HG03045 (cell line): ENCODE measurements around the gene PYGO2.
A peak's percentile ranks its signal among the peaks of the same experiment; 100 is the strongest.
"Not testable (repeated sequence)": the region's sequence is repeated elsewhere in the genome, so short reads cannot be mapped to it uniquely, and the experiment has no call there.

Experiments
- ATAC-seq: cut with Tn5 transposase; IDR thresholded peaks from one replicate; pipeline ENCODE4 v1.9.1; 2021; ENCODE audit warnings: mild to moderate bottlenecking, moderate library complexity; ENCODE audit not compliant: unreplicated experiment

PYGO2 gene

GRCh38 chr1:154982341-154982740, 20.8 kb upstream of the PYGO2 start:
- no peak for ATAC-seq

GRCh38 chr1:154978360-154978759, 16.8 kb upstream of the PYGO2 start:
- no peak for ATAC-seq

- not testable (repeated sequence) for ATAC-seq
Measured at GRCh38 chr1:154977762-154978161, 16.2 kb upstream of the PYGO2 start.

- no peak for ATAC-seq
Measured at GRCh38 chr1:154975409-154976059, 14.0 kb upstream of the PYGO2 start.

GRCh38 chr1:154974808-154975408, 13.3 kb upstream of the PYGO2 start:
- peak; percentile 52 for ATAC-seq

- ATAC-seq: peak; percentile 70
Measured at GRCh38 chr1:154974102-154974807, 12.7 kb upstream of the PYGO2 start, which contains the start of gene CKS1B. TSS of gene CKS1B (plus strand) at chr1:154974681. CDS start at chr1:154974746, 65 bp downstream.

- ATAC-seq: no peak
Measured at GRCh38 chr1:154973344-154974101, 11.9 kb upstream of the PYGO2 start.

GRCh38 chr1:154972517-154973343, 11.1 kb upstream of the PYGO2 start:
- ATAC-seq: no peak

- no peak for ATAC-seq
Measured at GRCh38 chr1:154972213-154972516, 10.6 kb upstream of the PYGO2 start.

- ATAC-seq: no peak
Measured at GRCh38 chr1:154971341-154971998, 9.9 kb upstream of the PYGO2 start.

GRCh38 chr1:154970631-154971340, 9.2 kb upstream of the PYGO2 start, which contains the start of gene SHC1:
TSS of gene SHC1 (minus strand) at chr1:154970747. CDS start at chr1:154970526, 221 bp downstream.
- no peak for ATAC-seq

- ATAC-seq: no peak
Measured at GRCh38 chr1:154969860-154970452, 8.4 kb upstream of the PYGO2 start.

GRCh38 chr1:154969246-154969645, 7.7 kb upstream of the PYGO2 start:
- ATAC-seq: no peak

GRCh38 chr1:154968731-154969130, 7.1 kb upstream of the PYGO2 start:
- no peak for ATAC-seq

- no peak for ATAC-seq
Measured at GRCh38 chr1:154967331-154967950, 5.9 kb upstream of the PYGO2 start.

- no peak for ATAC-seq
Measured at GRCh38 chr1:154966111-154966510, 4.5 kb upstream of the PYGO2 start.

GRCh38 chr1:154964359-154964758, 2.8 kb upstream of the PYGO2 start:
- no peak for ATAC-seq

GRCh38 chr1:154963643-154964042, 2.1 kb upstream of the PYGO2 start:
- no peak for ATAC-seq
